Neural cell (in vitro differentiated cells): ENCODE data around the gene CHERP. TPM values are rescaled to one million over a fixed set of nuclear protein-coding genes. Genes with fewer than 3 reads are reported as not detected.

Experiments used
- H2AFZ ChIP-seq: fragments of 200-600, 300-800 bp; sonication (generic), shearing (Covaris generic); 2 replicates; pipeline ENCODE4 v1.6.0; 2014; ENCODE audit warnings: low read depth, mild to moderate bottlenecking, antibody characterized with exemption, low read length, moderate library complexity
- H3F3A ChIP-seq: fragments of 200-600 bp; shearing (Covaris generic); 2 replicates; pipeline ENCODE4 v1.6.1; 2016; ENCODE audit warnings: mild to moderate bottlenecking, moderate library complexity, mixed read lengths, antibody characterized with exemption, low read length; ENCODE audit not compliant: insufficient read depth, poor library complexity, severe bottlenecking
- H3K27ac ChIP-seq: fragments of 200-600, 300-800 bp; sonication (generic), shearing (Covaris generic); 2 replicates; pipeline ENCODE4 v1.5.1; 2014; ENCODE audit warnings: mild to moderate bottlenecking, low read length, moderate library complexity
- H3K27me3 ChIP-seq: fragments of 300-800, 200-600 bp; sonication (generic), shearing (Covaris generic); 2 replicates; pipeline ENCODE4 v1.6.0; 2014; ENCODE audit warnings: mild to moderate bottlenecking, low read depth, low read length, moderate library complexity; ENCODE audit not compliant: insufficient read depth
- H3K36me3 ChIP-seq: fragments of 300-800, 200-600 bp; sonication (generic), shearing (Covaris generic); 2 replicates; pipeline ENCODE4 v1.5.1; 2014; ENCODE audit warnings: mild to moderate bottlenecking, antibody characterized with exemption, low read length, moderate library complexity; ENCODE audit not compliant: insufficient read depth
- H3K4me2 ChIP-seq: fragments of 300-800, 200-600 bp; sonication (generic), shearing (Covaris generic); 2 replicates; pipeline ENCODE4 v1.6.0; 2014; ENCODE audit warnings: mild to moderate bottlenecking, low read length
- H3K4me3 ChIP-seq: fragments of 300-800, 200-600 bp; sonication (generic), shearing (Covaris generic); 2 replicates; pipeline ENCODE4 v1.5.1; 2014; ENCODE audit warnings: mild to moderate bottlenecking, low read length, moderate library complexity
- H3K79me2 ChIP-seq: fragments of 200-600 bp; shearing (Covaris generic); replicated peaks from 2 replicates; pipeline ENCODE4 v1.6.0; 2014; ENCODE audit warnings: mild to moderate bottlenecking, low read length, moderate library complexity; ENCODE audit not compliant: insufficient read depth
- H3K9ac ChIP-seq: fragments of 300-800, 200-600 bp; sonication (generic), shearing (Covaris generic); 2 replicates; pipeline ENCODE4 v1.6.1; 2016; ENCODE audit warnings: mild to moderate bottlenecking, low read length, mixed read lengths
- H3K9me2 ChIP-seq: fragments of 200-600 bp; shearing (Covaris generic); 2 replicates; pipeline ENCODE4 v1.6.1; 2016; ENCODE audit warnings: mild to moderate bottlenecking, low read length, mixed read lengths; ENCODE audit not compliant: insufficient read depth
- H3K9me3 ChIP-seq: fragments of 200-600, 300-800 bp; sonication (generic), shearing (Covaris generic); 2 replicates; pipeline ENCODE4 v1.6.1; 2016; ENCODE audit warnings: mild to moderate bottlenecking, mixed run types, low read length, moderate library complexity, mixed read lengths
- H4K20me1 ChIP-seq: fragments of 200-600 bp; shearing (Covaris generic); 2 replicates; pipeline ENCODE4 v1.6.1; 2016; ENCODE audit warnings: mild to moderate bottlenecking, mixed run types; ENCODE audit not compliant: insufficient read depth
- EP300 ChIP-seq: fragments of 450-650 bp; conservative IDR thresholded peaks from 2 replicates; pipeline ENCODE4 v1.6.1; 2014; ENCODE audit warnings: antibody characterized with exemption, mild to moderate bottlenecking, moderate library complexity; ENCODE audit not compliant: poor library complexity, severe bottlenecking
- EZH2 ChIP-seq: fragments of 200-600, 300-800 bp; shearing (Covaris generic), sonication (generic); IDR thresholded peaks from 2 replicates; pipeline ENCODE4 v1.6.1; 2014; ENCODE audit warnings: antibody characterized with exemption, low read length, borderline replicate concordance, mild to moderate bottlenecking; ENCODE audit not compliant: insufficient read depth, poor library complexity, severe bottlenecking
- MXI1 ChIP-seq: fragments of 450-650 bp; conservative IDR thresholded peaks from 2 replicates; pipeline ENCODE4 v1.6.1; 2014; ENCODE audit warnings: antibody characterized with exemption, mild to moderate bottlenecking; ENCODE audit not compliant: poor library complexity, severe bottlenecking
- POLR2AphosphoS5 ChIP-seq: IDR thresholded peaks from 2 replicates; pipeline ENCODE4 v1.6.1; 2012
- RAD21 ChIP-seq: fragments of 450-650 bp; conservative IDR thresholded peaks from 2 replicates; pipeline ENCODE4 v1.6.1; 2014; ENCODE audit warnings: antibody characterized with exemption, mild to moderate bottlenecking, moderate library complexity
- SMC3 ChIP-seq: fragments of 450-650 bp; conservative IDR thresholded peaks from 2 replicates; pipeline ENCODE4 v1.6.1; 2014; ENCODE audit warnings: antibody characterized with exemption, mild to moderate bottlenecking, moderate library complexity; ENCODE audit not compliant: poor library complexity
- TAF1 ChIP-seq: IDR thresholded peaks from 2 replicates; pipeline ENCODE4 v1.6.1; 2012; ENCODE audit warnings: low read depth
- polyA plus RNA-seq: library from polyadenylated mRNA; depleted of rRNA; stranded (reverse); fragments of >200 nt; gene quantifications from 2 replicates; pipeline ENCODE4 v1.2.3, GENCODE V29; 2014
- TF ChIP-seq, protein P1 (sequence below): IDR thresholded peaks from 2 replicates; pipeline ENCODE4 v1.6.1; 2012; ENCODE audit warnings: borderline replicate concordance
- TF ChIP-seq, protein P2 (sequence below): fragments of 450-650 bp; IDR thresholded peaks from 2 replicates; pipeline ENCODE4 v1.5.1; 2014; ENCODE audit warnings: antibody characterized with exemption, mild to moderate bottlenecking, moderate library complexity; ENCODE audit not compliant: poor library complexity, severe bottlenecking

CHERP gene
- polyA plus RNA-seq, 1 donor from 2014 or later = 5.4 TPM

DNA sequence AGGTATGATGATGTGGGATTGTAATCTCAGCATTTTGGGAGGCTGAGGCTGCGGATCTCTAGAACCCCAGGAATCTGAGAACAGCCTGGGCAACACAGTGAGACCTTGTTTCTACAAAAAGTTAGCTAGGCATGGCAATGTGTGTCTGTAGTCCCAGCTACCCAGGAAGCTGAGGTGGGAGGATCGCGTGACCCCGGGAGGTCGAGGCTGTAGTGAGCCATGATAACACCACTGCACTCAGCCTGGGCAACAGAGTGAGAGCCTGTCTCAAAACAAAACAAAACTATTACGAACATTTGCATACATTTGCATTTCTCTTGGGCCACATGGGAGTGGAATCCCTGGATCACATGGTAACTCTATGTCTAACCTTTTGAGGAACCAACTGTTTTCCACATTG is 44.4 kb downstream of the CHERP start:
- Histone ChIP-seq H3F3A (no peaks in the 10 kb centered on the region), H3K27ac (no peak overlapping the region)
- TF ChIP-seq, protein P1, sequence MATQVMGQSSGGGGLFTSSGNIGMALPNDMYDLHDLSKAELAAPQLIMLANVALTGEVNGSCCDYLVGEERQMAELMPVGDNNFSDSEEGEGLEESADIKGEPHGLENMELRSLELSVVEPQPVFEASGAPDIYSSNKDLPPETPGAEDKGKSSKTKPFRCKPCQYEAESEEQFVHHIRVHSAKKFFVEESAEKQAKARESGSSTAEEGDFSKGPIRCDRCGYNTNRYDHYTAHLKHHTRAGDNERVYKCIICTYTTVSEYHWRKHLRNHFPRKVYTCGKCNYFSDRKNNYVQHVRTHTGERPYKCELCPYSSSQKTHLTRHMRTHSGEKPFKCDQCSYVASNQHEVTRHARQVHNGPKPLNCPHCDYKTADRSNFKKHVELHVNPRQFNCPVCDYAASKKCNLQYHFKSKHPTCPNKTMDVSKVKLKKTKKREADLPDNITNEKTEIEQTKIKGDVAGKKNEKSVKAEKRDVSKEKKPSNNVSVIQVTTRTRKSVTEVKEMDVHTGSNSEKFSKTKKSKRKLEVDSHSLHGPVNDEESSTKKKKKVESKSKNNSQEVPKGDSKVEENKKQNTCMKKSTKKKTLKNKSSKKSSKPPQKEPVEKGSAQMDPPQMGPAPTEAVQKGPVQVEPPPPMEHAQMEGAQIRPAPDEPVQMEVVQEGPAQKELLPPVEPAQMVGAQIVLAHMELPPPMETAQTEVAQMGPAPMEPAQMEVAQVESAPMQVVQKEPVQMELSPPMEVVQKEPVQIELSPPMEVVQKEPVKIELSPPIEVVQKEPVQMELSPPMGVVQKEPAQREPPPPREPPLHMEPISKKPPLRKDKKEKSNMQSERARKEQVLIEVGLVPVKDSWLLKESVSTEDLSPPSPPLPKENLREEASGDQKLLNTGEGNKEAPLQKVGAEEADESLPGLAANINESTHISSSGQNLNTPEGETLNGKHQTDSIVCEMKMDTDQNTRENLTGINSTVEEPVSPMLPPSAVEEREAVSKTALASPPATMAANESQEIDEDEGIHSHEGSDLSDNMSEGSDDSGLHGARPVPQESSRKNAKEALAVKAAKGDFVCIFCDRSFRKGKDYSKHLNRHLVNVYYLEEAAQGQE = no peak
- TF ChIP-seq MXI1 (no peak), POLR2AphosphoS5 (no peak), EP300 (no peak), RAD21 (no peak), TAF1 (no peak), EZH2 (no peak), SMC3 (no peak)
- TF ChIP-seq, protein P2, sequence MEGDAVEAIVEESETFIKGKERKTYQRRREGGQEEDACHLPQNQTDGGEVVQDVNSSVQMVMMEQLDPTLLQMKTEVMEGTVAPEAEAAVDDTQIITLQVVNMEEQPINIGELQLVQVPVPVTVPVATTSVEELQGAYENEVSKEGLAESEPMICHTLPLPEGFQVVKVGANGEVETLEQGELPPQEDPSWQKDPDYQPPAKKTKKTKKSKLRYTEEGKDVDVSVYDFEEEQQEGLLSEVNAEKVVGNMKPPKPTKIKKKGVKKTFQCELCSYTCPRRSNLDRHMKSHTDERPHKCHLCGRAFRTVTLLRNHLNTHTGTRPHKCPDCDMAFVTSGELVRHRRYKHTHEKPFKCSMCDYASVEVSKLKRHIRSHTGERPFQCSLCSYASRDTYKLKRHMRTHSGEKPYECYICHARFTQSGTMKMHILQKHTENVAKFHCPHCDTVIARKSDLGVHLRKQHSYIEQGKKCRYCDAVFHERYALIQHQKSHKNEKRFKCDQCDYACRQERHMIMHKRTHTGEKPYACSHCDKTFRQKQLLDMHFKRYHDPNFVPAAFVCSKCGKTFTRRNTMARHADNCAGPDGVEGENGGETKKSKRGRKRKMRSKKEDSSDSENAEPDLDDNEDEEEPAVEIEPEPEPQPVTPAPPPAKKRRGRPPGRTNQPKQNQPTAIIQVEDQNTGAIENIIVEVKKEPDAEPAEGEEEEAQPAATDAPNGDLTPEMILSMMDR = no peak

DNA sequence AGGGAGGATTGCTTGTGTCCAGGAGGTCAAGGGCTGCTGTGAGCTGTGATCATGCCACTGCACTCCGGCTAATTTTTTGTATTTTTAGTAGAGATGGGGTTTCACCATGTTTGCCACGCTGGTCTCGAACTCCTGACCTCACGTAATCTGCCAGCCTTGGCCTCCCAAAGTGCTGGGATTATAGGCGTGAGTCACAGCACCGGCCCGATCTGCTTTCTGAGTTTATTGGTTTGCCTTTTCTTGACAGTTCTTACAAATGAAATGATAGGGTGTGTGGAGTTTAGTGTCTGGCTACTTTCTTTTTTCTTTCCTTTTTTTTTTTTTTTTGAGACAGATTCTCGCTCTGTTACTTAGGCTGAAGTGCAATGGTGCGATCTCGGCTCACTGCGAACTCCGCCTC is 45.2 kb downstream of the CHERP start:
- Histone ChIP-seq H3K79me2 (peaks cover 17% of the 10 kb centered on the region), H2AFZ (no peak overlapping the region), H3K4me3 (peak overlapping the region; percentile 76), H3K9me3 (no peaks in the 10 kb centered on the region), H3K9me2 (no peaks in the 10 kb centered on the region), H3K9ac (peak overlapping the region; percentile 67), H3K36me3 (no peaks in the 10 kb centered on the region), H3K27me3 (no peaks in the 10 kb centered on the region), H3F3A (no peaks in the 10 kb centered on the region), H4K20me1 (no peaks in the 10 kb centered on the region), H3K27ac (no peak overlapping the region), H3K4me2 (peak overlapping the region; percentile 68)
- no peak for TF ChIP-seq TAF1
- TF ChIP-seq, protein P2 = no peak
- no peak for TF ChIP-seq SMC3
- no peak for TF ChIP-seq EP300
- TF ChIP-seq, protein P1 = no peak
- no peak for TF ChIP-seq EZH2
- no peak for TF ChIP-seq POLR2AphosphoS5
- no peak for TF ChIP-seq MXI1
- TF ChIP-seq RAD21 = no peak

More for the DNA sequence above, 44.4 kb downstream of the CHERP start:
- no peaks in the 10 kb centered on the region for H3K27me3 ChIP-seq
- peak overlapping the region; percentile 76 for H3K4me3 ChIP-seq
- H3K79me2 ChIP-seq = peaks cover 17% of the 10 kb centered on the region
- no peak overlapping the region for H3K9ac ChIP-seq
- no peaks in the 10 kb centered on the region for H4K20me1 ChIP-seq
- no peaks in the 10 kb centered on the region for H3K9me2 ChIP-seq
- no peak overlapping the region for H2AFZ ChIP-seq
- no peak overlapping the region for H3K4me2 ChIP-seq
- H3K9me3 ChIP-seq = no peaks in the 10 kb centered on the region
- H3K36me3 ChIP-seq = no peaks in the 10 kb centered on the region
